ENCODE data around the gene SPACA1. TPM values are rescaled to one million over a fixed set of nuclear protein-coding genes. Genes with fewer than 3 reads are reported as not detected.

The SPACA1 gene
- total RNA-seq, 1 experiment from 2014 or later: not detected

DNA sequence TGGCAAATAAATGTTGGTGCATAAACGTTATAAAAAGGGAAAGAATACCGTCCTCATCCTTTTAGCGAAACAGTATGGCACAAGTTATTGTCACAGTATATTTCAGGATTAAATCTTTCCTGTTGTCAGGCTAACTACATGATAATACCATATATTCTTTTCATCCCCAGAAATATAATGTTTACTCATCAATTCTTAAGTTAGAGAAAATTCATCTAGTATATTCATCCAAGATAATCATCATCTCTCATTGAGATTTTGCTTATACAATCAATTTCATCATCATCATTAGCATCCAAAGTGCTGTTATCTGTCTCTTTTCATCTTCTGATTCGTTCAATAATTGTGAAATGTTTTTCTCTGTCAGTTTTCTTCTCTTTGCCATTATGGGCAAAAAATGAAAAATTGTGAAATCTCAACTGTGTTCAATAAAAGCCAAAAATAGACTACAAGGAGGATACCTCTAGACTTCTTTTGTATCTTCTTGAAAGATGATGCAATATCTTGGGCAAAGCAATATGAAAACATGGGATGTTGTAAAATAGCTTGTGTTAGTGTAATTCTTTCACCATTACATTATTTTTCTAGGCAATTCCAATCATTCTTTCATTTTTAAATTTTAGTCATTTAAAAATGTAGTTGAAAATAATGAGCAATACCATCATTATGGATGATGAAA, 2.6 kb downstream of the SPACA1 start:
- Histone ChIP-seq H3K14ac (ENCODE audit: insufficient read depth, low read length) (no peak overlapping the region), H2BK5ac (ENCODE audit: insufficient read length, low read length) (no peak overlapping the region), H3K23me2 (ENCODE audit: insufficient read length, low read depth, low read length, poor library complexity, severe bottlenecking) (no peaks in the 10 kb centered on the region), H3K9ac (ENCODE audit: extremely low read depth, insufficient read length, low read length) (no peak overlapping the region), H2BK120ac (ENCODE audit: low read depth, low read length, poor library complexity, severe bottlenecking) (no peak overlapping the region), H3K27ac (ENCODE audit: insufficient read length, low read depth, low read length) (no peak overlapping the region), H3K79me1 (ENCODE audit: insufficient read depth, low read depth, low read length, poor library complexity, severe bottlenecking) (no peaks in the 10 kb centered on the region), H3T11ph (ENCODE audit: low read length) (no peak overlapping the region), H3K4me2 (ENCODE audit: insufficient read depth, insufficient read length, low read length) (no peak overlapping the region), H2AFZ (ENCODE audit: low read length) (no peak overlapping the region), H3K18ac (ENCODE audit: insufficient read length, low read depth, low read length) (no peak overlapping the region), H3K56ac (ENCODE audit: insufficient read length, low read depth, low read length) (no peak overlapping the region), H3K23ac (ENCODE audit: insufficient read length, low read depth, low read length) (no peak overlapping the region), H4K91ac (ENCODE audit: insufficient read length, low read depth, low read length) (no peak overlapping the region), H4K5ac (ENCODE audit: insufficient read length, low read depth, low read length) (no peak overlapping the region), H2BK20ac (ENCODE audit: low read depth, low read length, poor library complexity, severe bottlenecking) (no peak overlapping the region), H4K8ac (replicated peaks; ENCODE audit: insufficient read length, low read depth, low read length) (no peak overlapping the region), H3K4me1 (ENCODE audit: insufficient read depth, low read length) (no peaks in the 10 kb centered on the region), H4K20me1 (ENCODE audit: control insufficient read depth, insufficient read depth, insufficient read length) (no peaks in the 10 kb centered on the region), H3K79me2 (ENCODE audit: insufficient read depth, low read length) (no peaks in the 10 kb centered on the region), H3K27me3 (ENCODE audit: insufficient read depth, low read length) (no peaks in the 10 kb centered on the region), H2BK15ac (ENCODE audit: low read depth, low read length) (no peak overlapping the region), H3K4ac (ENCODE audit: low read depth, low read length) (no peak overlapping the region), H2BK12ac (ENCODE audit: insufficient read length, low read depth, low read length) (no peak overlapping the region), H3K9me3 (ENCODE audit: control insufficient read depth, low read depth, low read length) (no peaks in the 10 kb centered on the region), H2AK5ac (ENCODE audit: insufficient read length, low read length) (no peak overlapping the region)
- WGBS (ENCODE audit: extremely low coverage, insufficient read length, low lambda C conversion rate): no CpG with 5 or more reads among the region's 4 CpGs
- no peak for DNase-seq
- H3K9me3 Mint-ChIP-seq: peaks cover 0 to 2% of the 10 kb centered on the region in 2 experiments; a peak in 1 of 5 replicates
- no peak overlapping the region for H3K4me3 Mint-ChIP-seq
- H3K36me3 Mint-ChIP-seq (ENCODE audit: insufficient read depth in 1 of 3, low read depth in 3 of 3): peaks cover 0 to 10% (median 0%) of the 10 kb centered on the region in 3 experiments; a peak in 3 of 7 replicates
- TF ChIP-seq, protein P1, sequence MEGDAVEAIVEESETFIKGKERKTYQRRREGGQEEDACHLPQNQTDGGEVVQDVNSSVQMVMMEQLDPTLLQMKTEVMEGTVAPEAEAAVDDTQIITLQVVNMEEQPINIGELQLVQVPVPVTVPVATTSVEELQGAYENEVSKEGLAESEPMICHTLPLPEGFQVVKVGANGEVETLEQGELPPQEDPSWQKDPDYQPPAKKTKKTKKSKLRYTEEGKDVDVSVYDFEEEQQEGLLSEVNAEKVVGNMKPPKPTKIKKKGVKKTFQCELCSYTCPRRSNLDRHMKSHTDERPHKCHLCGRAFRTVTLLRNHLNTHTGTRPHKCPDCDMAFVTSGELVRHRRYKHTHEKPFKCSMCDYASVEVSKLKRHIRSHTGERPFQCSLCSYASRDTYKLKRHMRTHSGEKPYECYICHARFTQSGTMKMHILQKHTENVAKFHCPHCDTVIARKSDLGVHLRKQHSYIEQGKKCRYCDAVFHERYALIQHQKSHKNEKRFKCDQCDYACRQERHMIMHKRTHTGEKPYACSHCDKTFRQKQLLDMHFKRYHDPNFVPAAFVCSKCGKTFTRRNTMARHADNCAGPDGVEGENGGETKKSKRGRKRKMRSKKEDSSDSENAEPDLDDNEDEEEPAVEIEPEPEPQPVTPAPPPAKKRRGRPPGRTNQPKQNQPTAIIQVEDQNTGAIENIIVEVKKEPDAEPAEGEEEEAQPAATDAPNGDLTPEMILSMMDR (conservative IDR thresholded peaks at IDR 0.05): no peak
- H3K27me3 Mint-ChIP-seq (ENCODE audit: low read depth): no peaks in the 10 kb centered on the region
- H3K27ac Mint-ChIP-seq: no peak overlapping the region
- H3K4me1 Mint-ChIP-seq: peaks cover 15 to 20% of the 10 kb centered on the region in 2 experiments
